Measurements from ENCODE around the gene EFL1. TPM values are rescaled to one million over a fixed set of nuclear protein-coding genes. Genes with fewer than 3 reads are reported as not detected.

The EFL1 gene
- total RNA-seq, 1 donor from 2014 or later = 30.1 TPM

Other genes starting within 250 kb of the EFL1 start
- 9.7 and 11.6 TPM in 2 replicates for gene MEX3B, start 216.7 kb downstream of the EFL1 start, total RNA-seq
- gene SAXO2, start 84 bp upstream of the EFL1 start, total RNA-seq = 0.05 and 0.17 TPM in 2 replicates
- 0.17 and 0.65 TPM in 2 replicates for gene GOLGA6L10, start 86.7 kb upstream of the EFL1 start, total RNA-seq
- gene GOLGA6L9, start 167.1 kb upstream of the EFL1 start, total RNA-seq = 0.85 and 1.3 TPM in 2 replicates